Activated naive CD8-positive, alpha-beta T cell (primary cell): Measurements from ENCODE around the gene MYBBP1A.
"Not testable (repeated sequence)": the region's sequence is repeated elsewhere in the genome, so short reads cannot be mapped to it uniquely, and the experiment has no call there.

ENCODE experiments used
- H3K27ac Mint-ChIP-seq: one replicate; pipeline ENCODE4 v1.8.0; 2021; ENCODE audit warnings: mixed read lengths
- H3K27me3 Mint-ChIP-seq: one replicate; pipeline ENCODE4 v1.8.0; 2021; ENCODE audit warnings: mixed read lengths
- H3K36me3 Mint-ChIP-seq: one replicate; pipeline ENCODE4 v1.8.0; 2021; ENCODE audit warnings: mixed read lengths
- H3K4me1 Mint-ChIP-seq: one replicate; pipeline ENCODE4 v1.8.0; 2021; ENCODE audit warnings: low read depth, mixed read lengths
- H3K4me3 Mint-ChIP-seq: one replicate; pipeline ENCODE4 v1.8.0; 2021; ENCODE audit warnings: mild to moderate bottlenecking, mixed read lengths
- H3K9me3 Mint-ChIP-seq: one replicate; pipeline ENCODE4 v1.8.0; 2021; ENCODE audit warnings: low read depth, mixed read lengths

MYBBP1A gene, protein sequence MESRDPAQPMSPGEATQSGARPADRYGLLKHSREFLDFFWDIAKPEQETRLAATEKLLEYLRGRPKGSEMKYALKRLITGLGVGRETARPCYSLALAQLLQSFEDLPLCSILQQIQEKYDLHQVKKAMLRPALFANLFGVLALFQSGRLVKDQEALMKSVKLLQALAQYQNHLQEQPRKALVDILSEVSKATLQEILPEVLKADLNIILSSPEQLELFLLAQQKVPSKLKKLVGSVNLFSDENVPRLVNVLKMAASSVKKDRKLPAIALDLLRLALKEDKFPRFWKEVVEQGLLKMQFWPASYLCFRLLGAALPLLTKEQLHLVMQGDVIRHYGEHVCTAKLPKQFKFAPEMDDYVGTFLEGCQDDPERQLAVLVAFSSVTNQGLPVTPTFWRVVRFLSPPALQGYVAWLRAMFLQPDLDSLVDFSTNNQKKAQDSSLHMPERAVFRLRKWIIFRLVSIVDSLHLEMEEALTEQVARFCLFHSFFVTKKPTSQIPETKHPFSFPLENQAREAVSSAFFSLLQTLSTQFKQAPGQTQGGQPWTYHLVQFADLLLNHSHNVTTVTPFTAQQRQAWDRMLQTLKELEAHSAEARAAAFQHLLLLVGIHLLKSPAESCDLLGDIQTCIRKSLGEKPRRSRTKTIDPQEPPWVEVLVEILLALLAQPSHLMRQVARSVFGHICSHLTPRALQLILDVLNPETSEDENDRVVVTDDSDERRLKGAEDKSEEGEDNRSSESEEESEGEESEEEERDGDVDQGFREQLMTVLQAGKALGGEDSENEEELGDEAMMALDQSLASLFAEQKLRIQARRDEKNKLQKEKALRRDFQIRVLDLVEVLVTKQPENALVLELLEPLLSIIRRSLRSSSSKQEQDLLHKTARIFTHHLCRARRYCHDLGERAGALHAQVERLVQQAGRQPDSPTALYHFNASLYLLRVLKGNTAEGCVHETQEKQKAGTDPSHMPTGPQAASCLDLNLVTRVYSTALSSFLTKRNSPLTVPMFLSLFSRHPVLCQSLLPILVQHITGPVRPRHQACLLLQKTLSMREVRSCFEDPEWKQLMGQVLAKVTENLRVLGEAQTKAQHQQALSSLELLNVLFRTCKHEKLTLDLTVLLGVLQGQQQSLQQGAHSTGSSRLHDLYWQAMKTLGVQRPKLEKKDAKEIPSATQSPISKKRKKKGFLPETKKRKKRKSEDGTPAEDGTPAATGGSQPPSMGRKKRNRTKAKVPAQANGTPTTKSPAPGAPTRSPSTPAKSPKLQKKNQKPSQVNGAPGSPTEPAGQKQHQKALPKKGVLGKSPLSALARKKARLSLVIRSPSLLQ (N-terminal part only)

DNA sequence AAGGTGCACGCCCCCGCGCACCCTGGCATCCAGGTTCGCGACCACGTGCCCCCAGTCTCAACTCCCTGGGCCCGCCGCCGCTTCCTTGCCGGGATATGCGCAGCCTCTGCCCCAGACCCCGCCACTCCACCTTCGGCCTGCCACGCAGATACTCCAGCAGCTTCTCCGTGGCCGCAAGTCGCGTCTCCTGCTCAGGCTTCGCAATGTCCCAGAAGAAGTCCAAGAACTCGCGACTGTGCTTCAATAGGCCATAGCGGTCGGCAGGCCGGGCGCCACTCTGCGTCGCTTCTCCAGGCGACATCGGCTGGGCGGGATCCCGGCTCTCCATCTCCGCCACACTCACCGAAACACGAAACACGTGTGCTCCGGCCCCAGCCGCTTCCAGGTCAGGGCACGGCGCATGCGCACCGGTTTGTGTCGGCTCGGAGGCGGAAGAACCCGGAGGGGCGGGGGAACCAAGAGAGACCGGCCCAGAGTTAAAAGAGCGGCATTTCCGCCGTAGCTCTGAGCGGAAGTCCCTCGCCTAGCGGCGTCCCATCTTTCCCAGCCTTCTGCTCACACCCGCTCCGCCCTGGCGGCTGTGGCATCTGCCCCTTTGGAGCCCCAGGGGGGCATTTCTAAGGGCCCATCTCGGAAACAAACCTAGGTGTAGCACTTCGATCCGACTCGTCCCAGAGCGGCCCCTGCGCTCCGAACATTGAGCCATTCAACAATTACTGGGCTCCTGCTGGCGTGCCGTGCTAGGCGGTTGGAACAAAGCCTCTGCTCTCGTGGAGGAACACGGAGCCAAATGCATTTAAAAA is at the start of gene MYBBP1A:
Gene MYBBP1A (minus strand): TSS at position 388 of the 803 bp plus-strand sequence. CDS start 60 bp downstream, at position 328.
- peaks cover 8% of the 10 kb centered on the region for H3K36me3 Mint-ChIP-seq
- H3K9me3 Mint-ChIP-seq: no peaks in the 10 kb centered on the region
- H3K27me3 Mint-ChIP-seq: no peaks in the 10 kb centered on the region
- peak within 1 kb of the TSS; percentile 92 for H3K27ac Mint-ChIP-seq
- H3K4me1 Mint-ChIP-seq: peaks cover 22% of the 10 kb centered on the region
- peak within 1 kb of the TSS; percentile 95 for H3K4me3 Mint-ChIP-seq

DNA sequence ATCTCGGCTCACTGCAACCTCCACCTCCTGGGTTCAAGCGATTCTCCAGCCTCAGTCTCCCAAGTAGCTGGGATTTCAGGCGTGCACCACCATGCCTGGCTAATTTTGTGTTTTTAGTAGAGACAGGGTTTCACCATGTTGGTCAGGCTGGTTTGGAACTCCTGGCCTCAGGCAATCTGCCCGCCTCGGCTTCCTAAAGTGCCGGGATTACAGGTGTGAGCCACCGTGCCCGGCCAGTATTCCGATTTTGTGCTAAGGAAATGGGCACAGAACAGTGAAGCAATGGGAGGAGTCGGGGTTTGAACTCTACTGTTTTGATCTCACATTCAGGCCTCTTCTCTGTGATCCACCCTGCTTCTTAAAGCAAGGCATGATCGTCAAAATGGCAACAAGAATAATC is 49.6 kb upstream of the MYBBP1A start:
- H3K36me3 Mint-ChIP-seq, H3K4me3 Mint-ChIP-seq, H3K9me3 Mint-ChIP-seq, H3K27me3 Mint-ChIP-seq, H3K27ac Mint-ChIP-seq, H3K4me1 Mint-ChIP-seq: not testable (repeated sequence)

DNA sequence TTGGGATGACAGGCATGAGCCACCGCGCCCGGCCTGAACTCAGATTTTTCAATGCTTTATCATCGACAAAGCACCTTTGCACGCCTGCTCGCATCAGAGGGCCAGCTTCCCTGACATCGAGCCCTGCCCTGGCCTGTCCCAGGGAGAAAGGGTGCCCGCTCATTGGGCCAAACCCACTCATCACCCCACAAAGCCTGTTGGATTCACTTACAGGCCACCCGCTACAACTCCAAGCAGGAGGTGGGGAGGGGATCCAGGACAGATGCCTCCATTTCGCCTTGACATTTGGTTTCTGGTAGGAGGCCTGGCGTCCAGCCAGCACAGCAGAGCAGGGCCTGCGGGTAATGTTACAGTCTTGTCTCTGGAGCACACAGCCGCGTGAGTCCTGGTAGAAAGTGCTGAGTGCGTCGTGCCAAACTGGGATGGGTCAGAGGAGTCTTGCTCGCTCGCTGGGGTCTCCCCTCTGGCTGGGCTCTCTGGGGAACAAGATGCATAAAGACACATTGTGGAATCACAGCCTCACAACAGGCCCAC is 49.0 kb upstream of the MYBBP1A start:
- H3K36me3 Mint-ChIP-seq: no peaks in the 10 kb centered on the region
- H3K9me3 Mint-ChIP-seq: no peaks in the 10 kb centered on the region
- peaks cover 4% of the 10 kb centered on the region for H3K27me3 Mint-ChIP-seq

DNA sequence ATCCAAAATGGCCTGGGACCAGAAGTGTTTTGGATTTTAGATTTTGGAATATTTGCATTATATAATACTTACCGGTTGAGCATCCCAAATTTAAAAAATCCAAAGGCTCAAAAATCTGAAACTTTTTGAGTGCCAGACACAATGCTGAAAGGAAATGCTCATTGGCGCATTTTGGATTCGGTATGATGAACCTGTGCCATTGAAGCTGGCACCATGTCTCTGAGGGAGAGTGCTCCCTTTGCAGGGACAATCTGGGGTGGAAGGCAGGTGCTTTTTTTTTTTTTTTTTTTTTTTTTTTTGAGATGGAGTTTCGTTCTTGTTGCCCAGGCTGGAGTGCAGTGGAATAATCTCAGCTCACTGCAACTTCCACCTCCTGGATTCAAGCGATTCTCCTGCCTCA is 46.9 kb upstream of the MYBBP1A start:
- Mint-ChIP-seq H3K4me1 (no peaks in the 10 kb centered on the region), H3K4me3 (no peak overlapping the region), H3K36me3 (no peaks in the 10 kb centered on the region), H3K27ac (no peak overlapping the region), H3K27me3 (no peaks in the 10 kb centered on the region), H3K9me3 (no peaks in the 10 kb centered on the region)

More for the DNA sequence above, 49.0 kb upstream of the MYBBP1A start:
- no peak overlapping the region for H3K4me3 Mint-ChIP-seq
- H3K4me1 Mint-ChIP-seq: no peaks in the 10 kb centered on the region
- no peak overlapping the region for H3K27ac Mint-ChIP-seq

DNA sequence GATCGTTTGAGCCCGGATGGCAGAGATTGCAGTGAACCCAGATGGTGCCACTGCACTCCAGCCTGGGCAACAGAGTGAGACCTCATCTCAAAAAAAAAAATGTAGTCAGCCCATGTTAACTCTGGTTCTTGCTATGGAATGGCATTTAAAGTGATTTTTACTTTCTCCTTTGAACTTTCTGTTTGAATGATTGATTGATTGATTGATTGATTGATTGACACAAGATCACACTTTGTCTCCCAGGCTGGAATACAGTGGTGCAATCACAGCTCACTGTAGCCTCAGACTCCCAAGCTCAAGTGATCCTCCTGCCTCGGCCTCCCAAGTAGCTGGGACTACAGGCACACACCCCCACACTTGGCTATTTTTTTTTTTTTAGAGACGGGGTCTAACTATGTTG is 46.1 kb upstream of the MYBBP1A start:
- no peaks in the 10 kb centered on the region for H3K9me3 Mint-ChIP-seq
- H3K27ac Mint-ChIP-seq: no peak overlapping the region
- H3K4me3 Mint-ChIP-seq: no peak overlapping the region
- no peaks in the 10 kb centered on the region for H3K27me3 Mint-ChIP-seq
- no peaks in the 10 kb centered on the region for H3K36me3 Mint-ChIP-seq
- H3K4me1 Mint-ChIP-seq: no peaks in the 10 kb centered on the region

DNA sequence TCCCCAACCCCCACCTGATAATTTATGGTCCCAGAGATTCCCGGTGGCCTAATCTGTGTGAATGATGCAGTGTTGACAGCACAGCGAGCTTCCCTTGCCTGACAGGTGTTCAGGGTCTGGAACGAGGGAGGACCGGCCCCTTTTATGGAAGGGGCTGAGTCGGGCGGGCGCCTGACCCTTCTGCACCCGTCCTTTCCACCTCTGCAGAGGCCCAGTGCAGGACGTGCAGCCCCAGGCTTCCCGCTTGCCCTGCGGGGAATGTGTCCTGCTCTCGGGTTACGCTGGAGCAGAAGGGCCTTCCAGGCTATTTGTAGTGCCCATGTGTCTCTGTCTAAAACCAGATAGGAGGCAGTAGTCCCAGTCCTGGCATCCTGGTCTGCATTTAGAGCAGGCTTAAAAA is 45.4 kb upstream of the MYBBP1A start:
- Mint-ChIP-seq H3K27me3 (no peaks in the 10 kb centered on the region), H3K4me3 (no peak overlapping the region), H3K9me3 (no peaks in the 10 kb centered on the region)

DNA sequence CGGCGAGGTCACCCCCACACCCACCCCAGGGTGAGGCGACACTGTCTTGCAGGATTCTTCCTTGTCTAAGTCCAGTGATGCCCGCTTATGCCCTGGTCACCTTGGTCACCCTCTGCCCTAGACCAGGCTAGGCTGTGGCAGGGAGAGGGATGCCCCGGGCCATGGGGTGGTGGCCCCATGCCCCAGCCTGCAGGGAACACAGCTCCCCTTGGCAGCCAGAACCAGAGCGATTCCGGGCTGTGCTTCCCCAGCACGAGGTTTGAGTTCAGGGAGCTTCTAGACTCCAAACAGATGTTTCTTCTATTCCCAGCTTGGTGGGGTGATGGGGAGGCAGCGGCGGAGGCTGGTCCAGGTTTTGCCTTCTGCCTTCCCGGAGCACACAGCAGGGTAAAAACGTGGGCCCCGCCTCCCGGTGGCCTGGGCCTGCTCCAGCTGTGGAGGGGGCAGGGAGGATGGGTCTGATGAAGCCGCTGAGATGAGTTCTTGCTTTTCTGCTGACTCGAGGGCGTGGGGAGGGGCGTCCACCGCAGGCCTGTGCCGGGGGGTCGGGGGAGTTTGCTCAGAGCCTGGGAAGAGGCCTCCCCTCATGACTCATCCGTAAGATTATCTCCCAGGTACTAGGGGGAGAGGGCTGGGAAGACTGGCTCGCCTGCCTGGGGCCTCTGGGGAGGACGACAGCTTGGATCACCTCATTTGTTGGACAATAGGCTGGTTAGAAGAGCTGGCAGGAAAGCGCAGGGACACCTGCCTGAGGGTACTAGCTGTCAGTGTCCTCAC is 44.5 kb upstream of the MYBBP1A start:
- Mint-ChIP-seq H3K9me3 (no peaks in the 10 kb centered on the region), H3K4me1 (peaks cover 2% of the 10 kb centered on the region), H3K4me3 (no peak overlapping the region), H3K27ac (no peak overlapping the region), H3K36me3 (no peaks in the 10 kb centered on the region), H3K27me3 (no peaks in the 10 kb centered on the region)

More for the DNA sequence above, 45.4 kb upstream of the MYBBP1A start:
- Mint-ChIP-seq H3K4me1 (no peaks in the 10 kb centered on the region), H3K27ac (no peak overlapping the region), H3K36me3 (no peaks in the 10 kb centered on the region)

DNA sequence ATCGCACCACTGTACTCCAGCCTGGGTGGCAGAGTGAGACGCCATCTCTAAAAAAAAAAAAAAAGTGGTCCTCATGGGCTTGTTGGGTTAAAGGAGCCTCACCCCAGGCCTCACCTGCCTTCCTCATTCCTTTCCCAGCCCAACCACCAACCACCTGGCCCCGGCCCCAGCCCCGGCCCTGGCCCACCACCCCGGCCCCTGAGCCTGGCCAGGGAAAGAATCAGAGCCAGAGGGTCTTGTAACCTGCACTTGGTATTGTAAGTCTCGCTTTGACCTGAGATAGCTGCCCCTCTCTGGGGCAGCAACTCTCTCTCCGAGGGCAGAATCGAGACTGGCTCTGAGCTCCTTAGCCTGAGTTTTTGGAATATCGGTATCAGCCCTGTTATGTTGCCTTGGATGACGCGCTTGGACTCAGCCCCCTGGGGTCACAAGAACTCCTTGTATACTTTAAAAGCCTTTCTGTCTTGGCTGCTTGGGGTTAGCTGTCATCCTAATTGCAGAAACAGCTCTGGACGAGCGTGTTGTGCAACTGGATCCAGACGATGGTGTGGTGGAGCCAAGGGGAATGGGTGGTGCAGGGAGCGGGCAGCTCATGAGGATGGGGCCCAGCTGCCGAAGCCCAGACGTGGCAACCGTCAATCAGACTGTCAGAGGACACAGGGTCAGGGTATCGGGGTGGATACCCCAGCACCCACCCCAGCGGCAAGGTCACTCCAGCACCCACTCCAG is 43.8 kb upstream of the MYBBP1A start:
- no peak overlapping the region for H3K4me3 Mint-ChIP-seq
- H3K27ac Mint-ChIP-seq: no peak overlapping the region
- no peaks in the 10 kb centered on the region for H3K9me3 Mint-ChIP-seq
- H3K36me3 Mint-ChIP-seq: no peaks in the 10 kb centered on the region
- H3K27me3 Mint-ChIP-seq: no peaks in the 10 kb centered on the region
- H3K4me1 Mint-ChIP-seq: peaks cover 2% of the 10 kb centered on the region

DNA sequence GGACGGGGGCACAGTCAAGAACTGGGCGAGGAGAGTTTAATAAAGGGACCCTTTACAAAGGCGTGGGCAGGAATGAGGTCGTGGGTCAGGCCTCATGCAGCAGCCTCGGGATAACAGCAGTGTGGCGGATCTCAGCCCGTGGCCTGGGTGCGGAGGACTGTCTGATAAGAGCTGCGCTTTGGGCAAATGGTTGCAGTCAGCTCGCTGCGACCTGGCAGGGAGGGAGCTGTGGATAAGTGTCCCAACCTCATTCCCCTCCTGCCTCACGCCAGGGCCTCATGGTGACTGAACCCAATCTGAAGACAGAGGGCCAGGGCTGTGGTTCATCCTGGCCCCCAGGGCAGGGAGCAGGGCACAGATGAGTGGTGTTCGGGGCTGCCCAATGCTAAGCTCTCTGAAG is 42.8 kb upstream of the MYBBP1A start:
- Mint-ChIP-seq H3K4me3 (no peak overlapping the region), H3K36me3 (no peaks in the 10 kb centered on the region), H3K27ac (no peak overlapping the region), H3K4me1 (peaks cover 2% of the 10 kb centered on the region), H3K9me3 (no peaks in the 10 kb centered on the region), H3K27me3 (no peaks in the 10 kb centered on the region)

DNA sequence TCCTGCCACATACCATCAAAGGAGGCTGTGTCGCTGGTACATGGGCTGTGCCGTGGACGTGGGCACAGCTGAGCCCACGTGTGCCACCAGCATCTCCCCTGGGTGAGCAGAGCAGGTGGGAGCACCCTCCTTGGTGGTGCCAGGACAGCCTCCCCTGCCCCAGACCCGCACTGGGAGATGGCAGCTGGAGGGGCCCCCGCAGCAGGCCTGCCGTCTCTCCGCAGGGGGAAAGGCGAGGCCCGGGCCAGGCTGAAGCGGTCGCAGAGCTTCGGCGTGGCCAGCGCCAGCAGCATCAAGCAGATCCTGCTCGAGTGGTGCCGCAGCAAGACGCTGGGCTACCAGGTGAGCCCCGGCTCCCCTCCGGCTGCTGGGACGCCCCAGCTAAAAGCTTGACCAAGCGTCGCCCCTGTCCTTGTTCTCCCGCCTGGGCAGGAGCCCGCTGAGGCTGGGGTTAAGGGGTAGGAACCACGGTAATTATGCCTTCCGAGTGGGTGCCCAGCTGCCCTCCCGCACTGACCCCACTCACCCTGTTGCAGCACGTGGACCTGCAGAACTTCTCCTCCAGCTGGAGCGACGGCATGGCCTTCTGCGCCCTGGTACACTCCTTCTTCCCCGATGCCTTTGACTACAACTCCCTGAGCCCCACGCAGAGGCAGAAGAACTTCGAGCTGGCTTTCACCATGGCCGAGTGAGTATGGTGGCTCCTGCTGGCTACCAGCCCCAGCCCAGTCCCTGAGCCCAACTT is 41.6 kb upstream of the MYBBP1A start:
- H3K4me3 Mint-ChIP-seq: no peak overlapping the region
- no peak overlapping the region for H3K27ac Mint-ChIP-seq
- H3K36me3 Mint-ChIP-seq: no peaks in the 10 kb centered on the region
- peaks cover 2% of the 10 kb centered on the region for H3K4me1 Mint-ChIP-seq
- H3K9me3 Mint-ChIP-seq: no peaks in the 10 kb centered on the region
- H3K27me3 Mint-ChIP-seq: no peaks in the 10 kb centered on the region

DNA sequence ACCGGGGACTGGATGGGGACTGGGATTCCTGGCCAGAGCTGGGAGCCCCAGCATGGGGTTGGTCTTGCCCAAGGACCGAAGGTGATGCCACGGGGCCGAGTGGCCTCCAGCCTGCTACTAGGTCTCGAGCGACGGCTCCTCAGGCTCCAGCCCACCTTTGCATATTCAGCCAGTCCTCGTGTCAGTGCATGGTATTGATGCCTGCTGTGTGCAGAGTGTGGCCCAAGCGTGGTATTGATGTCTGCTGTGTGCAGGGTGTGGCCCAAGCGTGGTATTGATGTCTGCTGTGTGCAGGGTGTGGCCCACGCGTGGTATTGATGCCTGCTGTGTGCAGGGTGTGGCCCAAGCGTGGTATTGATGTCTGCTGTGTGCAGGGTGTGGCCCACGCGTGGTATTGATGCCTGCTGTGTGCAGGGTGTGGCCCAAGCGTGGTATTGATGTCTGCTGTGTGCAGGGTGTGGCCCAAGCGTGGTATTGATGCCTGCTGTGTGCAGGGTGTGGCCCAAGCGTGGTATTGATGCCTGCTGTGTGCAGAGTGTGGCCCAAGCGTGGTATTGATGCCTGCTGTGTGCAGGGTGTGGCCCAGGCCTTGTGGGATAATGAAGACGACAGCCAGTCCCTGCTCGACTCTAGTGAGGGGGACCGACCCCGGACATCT is 40.6 kb upstream of the MYBBP1A start:
- H3K4me3 Mint-ChIP-seq, H3K9me3 Mint-ChIP-seq, H3K27me3 Mint-ChIP-seq, H3K4me1 Mint-ChIP-seq, H3K27ac Mint-ChIP-seq, H3K36me3 Mint-ChIP-seq: not testable (repeated sequence)
